ENCODE measurements around the gene MACC1.

MACC1 gene

DNA sequence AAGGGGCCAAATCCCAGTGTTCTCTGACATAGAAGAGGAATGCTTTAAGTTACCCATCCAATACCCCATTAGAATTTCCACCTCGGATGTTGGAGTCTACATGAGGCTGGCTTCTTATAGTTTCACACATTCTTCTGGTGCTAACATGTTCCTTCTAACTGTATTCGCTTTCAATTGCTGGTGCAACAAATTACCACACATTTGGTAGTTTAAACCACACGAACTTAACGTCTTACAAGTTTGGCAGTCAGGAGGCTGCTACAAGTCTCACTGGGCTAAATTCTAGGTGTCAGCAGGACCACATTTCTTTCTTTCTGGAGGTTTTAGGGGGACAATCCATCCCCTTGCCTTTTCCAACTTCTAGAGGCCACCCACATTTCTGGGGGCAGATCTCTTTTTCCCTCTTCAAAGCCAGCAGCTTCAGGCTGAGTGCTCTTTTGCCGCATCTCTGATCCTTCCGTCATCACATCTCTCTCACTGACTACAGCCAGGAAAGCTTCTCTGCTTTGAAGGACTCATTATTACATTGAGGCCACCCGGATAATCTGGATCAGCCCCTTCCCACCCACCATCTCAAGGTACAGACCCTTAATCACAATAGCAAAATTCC lies 5.1 kb upstream of the MACC1 start:
- H3K4me3 ChIP-seq (ENCODE audit: low read depth, low read length, poor library complexity, severe bottlenecking) = no peak overlapping the region
- H3F3A ChIP-seq (ENCODE audit: insufficient read depth, low read length) = peaks cover 18% of the 10 kb centered on the region
- H3K9me2 ChIP-seq (ENCODE audit: low read depth, low read length) = no peaks in the 10 kb centered on the region
- no peak overlapping the region; the same call in 1 of the 2 replicates for H2AFZ ChIP-seq (ENCODE audit: low read length)
- H3K79me2 ChIP-seq (ENCODE audit: insufficient read depth, low read length) = no peaks in the 10 kb centered on the region
- peaks cover 69% of the 10 kb centered on the region for H3K4me1 ChIP-seq (ENCODE audit: insufficient read depth, low read length, severe bottlenecking)
- no peak overlapping the region for H3K4me2 ChIP-seq (ENCODE audit: low read length)
- peak overlapping the region; percentile 96 for H3K27ac ChIP-seq (ENCODE audit: low read depth, low read length, poor library complexity, severe bottlenecking)
- H3K9me3 ChIP-seq (ENCODE audit: low read length) = no peaks in the 10 kb centered on the region
- no peaks in the 10 kb centered on the region for H3K27me3 ChIP-seq (ENCODE audit: insufficient read depth, low read length)
- H3K36me3 ChIP-seq (ENCODE audit: insufficient read depth, low read length) = no peaks in the 10 kb centered on the region
- H3K9ac ChIP-seq (ENCODE audit: low read length) = no peak overlapping the region
- TF ChIP-seq, protein P1, sequence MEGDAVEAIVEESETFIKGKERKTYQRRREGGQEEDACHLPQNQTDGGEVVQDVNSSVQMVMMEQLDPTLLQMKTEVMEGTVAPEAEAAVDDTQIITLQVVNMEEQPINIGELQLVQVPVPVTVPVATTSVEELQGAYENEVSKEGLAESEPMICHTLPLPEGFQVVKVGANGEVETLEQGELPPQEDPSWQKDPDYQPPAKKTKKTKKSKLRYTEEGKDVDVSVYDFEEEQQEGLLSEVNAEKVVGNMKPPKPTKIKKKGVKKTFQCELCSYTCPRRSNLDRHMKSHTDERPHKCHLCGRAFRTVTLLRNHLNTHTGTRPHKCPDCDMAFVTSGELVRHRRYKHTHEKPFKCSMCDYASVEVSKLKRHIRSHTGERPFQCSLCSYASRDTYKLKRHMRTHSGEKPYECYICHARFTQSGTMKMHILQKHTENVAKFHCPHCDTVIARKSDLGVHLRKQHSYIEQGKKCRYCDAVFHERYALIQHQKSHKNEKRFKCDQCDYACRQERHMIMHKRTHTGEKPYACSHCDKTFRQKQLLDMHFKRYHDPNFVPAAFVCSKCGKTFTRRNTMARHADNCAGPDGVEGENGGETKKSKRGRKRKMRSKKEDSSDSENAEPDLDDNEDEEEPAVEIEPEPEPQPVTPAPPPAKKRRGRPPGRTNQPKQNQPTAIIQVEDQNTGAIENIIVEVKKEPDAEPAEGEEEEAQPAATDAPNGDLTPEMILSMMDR (IDR thresholded peaks at IDR 0.05; ENCODE audit: low read length) = no peak
- no peak for TF ChIP-seq EZH2 (IDR thresholded peaks at IDR 0.05; ENCODE audit: borderline replicate concordance, low read length)
- no peaks in the 10 kb centered on the region for H4K20me1 ChIP-seq (ENCODE audit: insufficient read depth, low read length)

DNA sequence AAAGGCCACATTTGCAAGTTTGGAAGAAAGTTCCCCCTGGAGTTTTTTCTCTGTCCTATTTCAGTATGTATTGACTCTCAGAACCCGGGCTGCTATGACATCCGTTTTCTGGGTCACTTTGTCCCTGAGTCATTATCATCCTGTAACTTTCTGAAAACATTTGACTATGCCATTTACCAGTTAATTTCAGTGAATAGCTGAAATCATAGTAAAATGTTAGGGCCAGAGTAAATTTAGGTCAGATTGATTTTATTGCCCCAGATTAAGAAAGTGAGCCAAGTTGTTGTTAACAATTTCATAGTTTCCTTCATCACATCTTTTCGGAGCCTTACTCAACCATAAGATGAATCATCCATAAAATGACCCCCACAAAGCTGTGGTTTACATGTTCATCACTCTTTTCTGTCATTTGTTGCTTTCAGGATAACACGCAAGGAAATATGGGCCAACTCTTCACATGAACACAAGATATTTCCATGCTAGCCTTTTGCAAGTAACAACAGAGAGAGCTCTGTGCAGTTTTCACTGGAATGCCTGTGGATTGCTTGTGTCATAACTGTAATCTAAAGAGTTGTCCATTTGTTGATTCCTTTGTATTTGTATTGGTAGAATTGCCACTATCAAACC lies 3.9 kb upstream of the MACC1 start:
- Histone ChIP-seq H3K79me2 (ENCODE audit: insufficient read depth, low read length) (peaks cover 9% of the 10 kb centered on the region), H3K27me3 (ENCODE audit: insufficient read depth, low read length) (no peaks in the 10 kb centered on the region), H3K4me2 (ENCODE audit: low read length) (peak overlapping the region; percentile 66), H2AFZ (ENCODE audit: low read length) (peak overlapping the region; percentile 27; the same call in 1 of the 2 replicates), H3K36me3 (ENCODE audit: insufficient read depth, low read length) (no peaks in the 10 kb centered on the region), H3K4me3 (ENCODE audit: low read depth, low read length, poor library complexity, severe bottlenecking) (peak overlapping the region; percentile 39), H3K4me1 (ENCODE audit: insufficient read depth, low read length, severe bottlenecking) (peaks cover 81% of the 10 kb centered on the region), H3K9ac (ENCODE audit: low read length) (peak overlapping the region; percentile 67), H3K27ac (ENCODE audit: low read depth, low read length, poor library complexity, severe bottlenecking) (peak overlapping the region; percentile 96), H3K9me2 (ENCODE audit: low read depth, low read length) (no peaks in the 10 kb centered on the region), H4K20me1 (ENCODE audit: insufficient read depth, low read length) (no peaks in the 10 kb centered on the region), H3F3A (ENCODE audit: insufficient read depth, low read length) (peaks cover 18% of the 10 kb centered on the region), H3K9me3 (ENCODE audit: low read length) (no peaks in the 10 kb centered on the region)
- TF ChIP-seq, protein P1 (IDR thresholded peaks at IDR 0.05; ENCODE audit: low read length) = no peak
- TF ChIP-seq EZH2 (IDR thresholded peaks at IDR 0.05; ENCODE audit: borderline replicate concordance, low read length) = no peak

DNA sequence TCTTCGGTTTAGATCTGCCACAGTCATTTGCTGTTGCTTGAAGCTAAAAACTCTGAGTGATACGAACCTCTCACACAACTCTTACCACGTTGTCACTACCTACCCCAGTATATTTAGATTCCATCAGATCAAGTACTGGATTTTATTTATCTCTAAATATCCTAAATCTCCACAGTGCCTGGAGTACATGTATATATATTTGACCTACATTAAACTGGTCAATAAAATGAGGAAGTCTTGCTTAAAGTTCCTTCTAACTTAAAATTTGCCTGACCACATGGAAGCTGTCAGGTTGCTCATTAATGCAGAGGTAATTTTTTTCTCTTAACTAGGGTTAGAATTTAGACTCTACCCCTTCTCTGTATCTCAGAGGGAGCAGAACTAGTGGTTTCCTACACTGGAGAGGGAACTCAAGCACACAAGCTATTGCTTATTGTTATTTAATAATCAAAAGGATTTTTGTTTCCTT lies 3.1 kb upstream of the MACC1 start:
- no peaks in the 10 kb centered on the region for H3K9me2 ChIP-seq (ENCODE audit: low read depth, low read length)
- peaks cover 16% of the 10 kb centered on the region for H3K79me2 ChIP-seq (ENCODE audit: insufficient read depth, low read length)
- peak overlapping the region; percentile 96 for H3K27ac ChIP-seq (ENCODE audit: low read depth, low read length, poor library complexity, severe bottlenecking)
- H3K36me3 ChIP-seq (ENCODE audit: insufficient read depth, low read length) = no peaks in the 10 kb centered on the region
- peaks cover 88% of the 10 kb centered on the region for H3K4me1 ChIP-seq (ENCODE audit: insufficient read depth, low read length, severe bottlenecking)
- H3K27me3 ChIP-seq (ENCODE audit: insufficient read depth, low read length) = no peaks in the 10 kb centered on the region
- H3K9me3 ChIP-seq (ENCODE audit: low read length) = no peaks in the 10 kb centered on the region
- H2AFZ ChIP-seq (ENCODE audit: low read length) = no peak overlapping the region
- H3F3A ChIP-seq (ENCODE audit: insufficient read depth, low read length) = peaks cover 18% of the 10 kb centered on the region
- TF ChIP-seq, protein P1 (IDR thresholded peaks at IDR 0.05; ENCODE audit: low read length) = no peak
- no peak for TF ChIP-seq EZH2 (IDR thresholded peaks at IDR 0.05; ENCODE audit: borderline replicate concordance, low read length)
- H3K4me3 ChIP-seq (ENCODE audit: low read depth, low read length, poor library complexity, severe bottlenecking) = peak overlapping the region; percentile 39
- H4K20me1 ChIP-seq (ENCODE audit: insufficient read depth, low read length) = no peaks in the 10 kb centered on the region
- H3K9ac ChIP-seq (ENCODE audit: low read length) = peak overlapping the region; percentile 67
- peak overlapping the region; percentile 66 for H3K4me2 ChIP-seq (ENCODE audit: low read length)

All from OCI-LY1 (cell line).